PC-9 (cell line): ENCODE results near the gene HERC2.
"Not testable (repeated sequence)": the region's sequence is repeated elsewhere in the genome, so short reads cannot be mapped to it uniquely, and the experiment has no call there.

Source experiments
- EZH2 ChIP-seq: fragments of 200-600 bp; sonication (generic); IDR thresholded peaks from 2 replicates; pipeline ENCODE4 v1.8.0; 2017; ENCODE audit warnings: antibody characterized with exemption, low read depth
- TF ChIP-seq, protein P1 (sequence below): fragments of 200-600 bp; sonication (generic); conservative IDR thresholded peaks from 2 replicates; pipeline ENCODE4 v1.6.1; 2017; ENCODE audit warnings: mixed run types, antibody characterized with exemption, mild to moderate bottlenecking, moderate library complexity

DNA sequence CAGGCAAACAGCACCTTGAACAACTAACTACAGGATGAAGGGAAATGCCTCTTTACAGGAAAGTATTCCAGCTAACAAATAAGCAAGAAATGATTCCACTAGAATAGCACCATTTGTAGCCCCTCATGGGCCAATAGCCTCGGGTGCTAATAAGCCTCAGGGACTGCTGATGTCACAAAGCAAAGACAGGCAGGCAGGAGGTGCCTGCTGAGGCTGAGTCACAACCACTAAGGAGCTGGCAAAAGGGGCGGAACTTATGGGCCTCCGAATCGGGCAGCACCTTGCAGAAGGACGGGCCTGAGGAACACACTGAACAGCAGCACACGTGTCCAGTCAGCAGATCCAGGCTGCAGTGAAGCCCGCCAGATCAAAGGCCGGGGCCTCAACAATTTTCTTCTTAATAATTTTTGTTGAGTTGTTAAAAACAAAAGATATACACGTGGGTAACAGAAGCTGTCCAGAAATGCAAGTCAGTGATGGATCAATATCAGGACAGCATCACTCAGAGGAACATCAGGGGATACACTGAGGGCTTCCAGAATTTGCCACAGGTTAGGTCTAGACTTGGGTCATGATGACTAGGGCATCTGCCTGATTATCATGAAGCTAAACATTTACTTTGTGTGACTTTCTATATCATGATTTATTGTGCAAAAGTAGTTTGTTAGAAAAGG is 170.0 kb downstream of the HERC2 start:
- TF ChIP-seq, protein P1, sequence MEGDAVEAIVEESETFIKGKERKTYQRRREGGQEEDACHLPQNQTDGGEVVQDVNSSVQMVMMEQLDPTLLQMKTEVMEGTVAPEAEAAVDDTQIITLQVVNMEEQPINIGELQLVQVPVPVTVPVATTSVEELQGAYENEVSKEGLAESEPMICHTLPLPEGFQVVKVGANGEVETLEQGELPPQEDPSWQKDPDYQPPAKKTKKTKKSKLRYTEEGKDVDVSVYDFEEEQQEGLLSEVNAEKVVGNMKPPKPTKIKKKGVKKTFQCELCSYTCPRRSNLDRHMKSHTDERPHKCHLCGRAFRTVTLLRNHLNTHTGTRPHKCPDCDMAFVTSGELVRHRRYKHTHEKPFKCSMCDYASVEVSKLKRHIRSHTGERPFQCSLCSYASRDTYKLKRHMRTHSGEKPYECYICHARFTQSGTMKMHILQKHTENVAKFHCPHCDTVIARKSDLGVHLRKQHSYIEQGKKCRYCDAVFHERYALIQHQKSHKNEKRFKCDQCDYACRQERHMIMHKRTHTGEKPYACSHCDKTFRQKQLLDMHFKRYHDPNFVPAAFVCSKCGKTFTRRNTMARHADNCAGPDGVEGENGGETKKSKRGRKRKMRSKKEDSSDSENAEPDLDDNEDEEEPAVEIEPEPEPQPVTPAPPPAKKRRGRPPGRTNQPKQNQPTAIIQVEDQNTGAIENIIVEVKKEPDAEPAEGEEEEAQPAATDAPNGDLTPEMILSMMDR: not testable (repeated sequence)
- not testable (repeated sequence) for TF ChIP-seq EZH2
